ENCODE measurements around the gene RPL38. TPM values are rescaled to one million over a fixed set of nuclear protein-coding genes. Genes with fewer than 3 reads are reported as not detected.

RPL38 gene
- total RNA-seq, 6 experiments from 2014 or later: 161 to 313 (median 282) TPM

DNA sequence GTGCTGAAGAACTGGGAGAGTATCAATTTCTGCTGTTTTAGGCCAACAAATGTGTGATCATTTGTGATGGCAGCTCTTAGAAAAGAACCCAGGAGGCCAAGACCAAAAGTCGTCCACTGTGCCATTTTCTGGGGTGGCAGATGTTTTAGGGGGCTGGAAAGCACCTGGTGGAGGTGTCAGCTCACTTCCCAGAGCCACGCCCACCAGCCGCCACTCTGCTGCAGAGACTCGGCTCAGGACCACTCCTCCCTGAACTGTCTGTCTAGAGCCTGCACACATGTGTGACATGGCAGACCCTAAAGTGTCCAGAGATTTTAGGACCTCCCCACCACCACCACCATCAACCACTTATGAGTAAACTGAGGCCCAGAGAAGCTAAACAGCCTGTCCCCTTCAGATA, 23.9 kb upstream of the RPL38 start:
- TF ChIP-seq POLR2A (IDR thresholded peaks at IDR 0.05): no peak
- TF ChIP-seq, protein P1, sequence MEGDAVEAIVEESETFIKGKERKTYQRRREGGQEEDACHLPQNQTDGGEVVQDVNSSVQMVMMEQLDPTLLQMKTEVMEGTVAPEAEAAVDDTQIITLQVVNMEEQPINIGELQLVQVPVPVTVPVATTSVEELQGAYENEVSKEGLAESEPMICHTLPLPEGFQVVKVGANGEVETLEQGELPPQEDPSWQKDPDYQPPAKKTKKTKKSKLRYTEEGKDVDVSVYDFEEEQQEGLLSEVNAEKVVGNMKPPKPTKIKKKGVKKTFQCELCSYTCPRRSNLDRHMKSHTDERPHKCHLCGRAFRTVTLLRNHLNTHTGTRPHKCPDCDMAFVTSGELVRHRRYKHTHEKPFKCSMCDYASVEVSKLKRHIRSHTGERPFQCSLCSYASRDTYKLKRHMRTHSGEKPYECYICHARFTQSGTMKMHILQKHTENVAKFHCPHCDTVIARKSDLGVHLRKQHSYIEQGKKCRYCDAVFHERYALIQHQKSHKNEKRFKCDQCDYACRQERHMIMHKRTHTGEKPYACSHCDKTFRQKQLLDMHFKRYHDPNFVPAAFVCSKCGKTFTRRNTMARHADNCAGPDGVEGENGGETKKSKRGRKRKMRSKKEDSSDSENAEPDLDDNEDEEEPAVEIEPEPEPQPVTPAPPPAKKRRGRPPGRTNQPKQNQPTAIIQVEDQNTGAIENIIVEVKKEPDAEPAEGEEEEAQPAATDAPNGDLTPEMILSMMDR (IDR thresholded peaks at IDR 0.05): no peak

DNA sequence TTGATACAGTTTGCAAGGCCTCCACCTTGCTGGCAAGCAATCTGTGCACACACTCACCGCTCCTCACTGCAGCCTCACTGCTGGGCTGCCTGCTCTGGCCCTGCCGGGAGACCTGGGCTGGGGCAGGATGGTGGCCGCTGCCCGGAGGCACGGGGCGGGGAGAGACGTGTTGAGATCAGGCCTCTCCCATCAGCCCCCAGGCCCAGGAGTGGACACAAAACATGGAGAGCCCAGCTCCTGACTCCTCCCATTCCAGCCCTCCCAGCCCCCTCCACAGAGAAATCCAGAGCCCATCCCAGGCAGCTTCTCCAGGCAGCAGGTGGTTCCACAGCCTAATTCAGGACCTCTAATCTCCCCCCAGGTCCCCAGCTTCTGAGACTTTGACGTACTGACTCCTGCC, 23.1 kb upstream of the RPL38 start:
- H3K27me3 ChIP-seq: no peaks in the 10 kb centered on the region
- intact Hi-C loops (cut with DNase I): no loop called here
- H3K9me3 ChIP-seq: no peaks in the 10 kb centered on the region
- DNase-seq (no peak), ATAC-seq (no peak)
- no peaks in the 10 kb centered on the region for H3K4me1 ChIP-seq
- no peak overlapping the region for H3K27ac ChIP-seq
- 34% methylated on average over 7 of the region's 8 CpGs for WGBS (ENCODE audit: insufficient coverage, low coverage, low lambda C conversion rate, missing lambda C conversion rate)
- H3K4me3 ChIP-seq: no peak overlapping the region
- TF ChIP-seq, protein P1 (IDR thresholded peaks at IDR 0.05): no peak
- no peak for TF ChIP-seq POLR2A (IDR thresholded peaks at IDR 0.05)
- no peaks in the 10 kb centered on the region for H3K36me3 ChIP-seq

More for the DNA sequence above, 23.9 kb upstream of the RPL38 start:
- no peak for ATAC-seq
- no peaks in the 10 kb centered on the region for H3K27me3 ChIP-seq
- intact Hi-C loops (cut with DNase I): loop anchor here in 1 of 2 donors (10.0 kb wide), 1 partner anchor 745 kb away; no protein-coding TSS in a partner anchor
- no peaks in the 10 kb centered on the region for H3K4me1 ChIP-seq
- no peaks in the 10 kb centered on the region for H3K9me3 ChIP-seq
- no peak overlapping the region for H3K4me3 ChIP-seq
- no peak for DNase-seq
- WGBS (ENCODE audit: insufficient coverage, low coverage, low lambda C conversion rate, missing lambda C conversion rate): no CpG with 5 or more reads among the region's 4 CpGs
- H3K27ac ChIP-seq: no peak overlapping the region
- H3K36me3 ChIP-seq: no peaks in the 10 kb centered on the region

DNA sequence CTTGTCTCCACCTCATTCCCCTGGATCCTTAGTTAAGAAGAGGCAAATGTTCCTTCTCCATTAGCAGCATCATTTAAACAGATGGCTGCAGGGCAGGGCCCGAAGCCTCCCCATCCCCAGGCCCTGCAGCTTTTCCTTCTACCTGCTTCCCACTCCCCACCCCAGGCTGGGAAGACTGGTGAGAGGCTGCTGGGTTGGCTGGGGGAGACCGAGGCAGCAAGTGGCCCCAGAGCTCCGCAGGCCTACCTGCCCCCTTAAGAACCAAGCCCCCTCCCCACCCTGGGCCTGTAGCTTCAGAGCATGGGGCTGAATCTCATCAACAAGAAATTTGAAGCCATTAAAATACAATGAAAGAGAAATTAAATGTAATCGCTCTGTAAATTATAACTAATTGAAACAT, 22.1 kb upstream of the RPL38 start:
- Histone ChIP-seq H3K27me3 (no peaks in the 10 kb centered on the region), H3K36me3 (no peaks in the 10 kb centered on the region), H3K27ac (no peak overlapping the region), H3K9me3 (no peaks in the 10 kb centered on the region), H3K4me3 (no peak overlapping the region), H3K4me1 (no peaks in the 10 kb centered on the region)
- WGBS (ENCODE audit: insufficient coverage, low coverage, low lambda C conversion rate, missing lambda C conversion rate): 63% methylated on average over 3 of the region's 4 CpGs
- DNase-seq: no peak
- no peak for ATAC-seq
- TF ChIP-seq POLR2A (IDR thresholded peaks at IDR 0.05): no peak
- TF ChIP-seq, protein P1 (IDR thresholded peaks at IDR 0.05): no peak
- intact Hi-C loops (cut with DNase I): no loop called here

DNA sequence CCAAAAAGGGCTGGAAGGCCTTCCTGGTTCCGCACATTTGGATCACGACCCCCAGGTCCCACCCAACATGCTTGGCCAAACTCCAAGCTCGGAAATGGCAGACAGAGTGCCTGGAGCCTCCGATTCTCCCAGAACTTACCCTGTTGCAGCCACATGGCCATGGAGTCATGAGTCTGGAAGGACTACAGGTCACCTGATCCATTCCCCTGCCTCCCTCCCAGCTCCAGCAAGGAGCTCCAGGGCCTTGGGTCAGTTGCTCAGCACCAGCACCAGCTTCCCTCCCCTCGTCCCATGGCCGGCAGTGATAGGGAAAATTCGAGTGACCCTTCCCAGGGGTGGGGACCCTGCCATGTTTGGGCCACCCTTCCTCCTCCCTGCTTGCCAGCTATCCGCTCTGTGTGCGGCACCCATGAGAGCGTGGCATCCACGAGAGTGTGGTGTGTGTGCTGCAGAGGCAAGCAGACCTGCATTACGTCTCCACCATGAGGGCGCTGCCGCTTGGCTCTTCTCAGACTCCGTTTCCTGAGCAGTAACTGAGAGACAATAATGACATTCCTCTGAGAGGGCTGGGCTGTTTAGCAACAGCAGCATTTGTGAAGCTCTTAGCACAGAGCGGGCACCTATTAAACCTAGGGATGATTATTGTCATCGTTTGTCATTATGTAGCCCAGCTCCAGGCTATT, 21.3 kb upstream of the RPL38 start:
- intact Hi-C loops (cut with DNase I): no loop called here
- H3K27me3 ChIP-seq: no peaks in the 10 kb centered on the region
- H3K4me3 ChIP-seq: no peak overlapping the region
- WGBS (ENCODE audit: insufficient coverage, low coverage, low lambda C conversion rate, missing lambda C conversion rate): 49% methylated on average over 5 of the region's 17 CpGs
- H3K4me1 ChIP-seq: no peaks in the 10 kb centered on the region
- TF ChIP-seq, protein P1 (IDR thresholded peaks at IDR 0.05): no peak
- no peak for TF ChIP-seq POLR2A (IDR thresholded peaks at IDR 0.05)
- no peaks in the 10 kb centered on the region for H3K9me3 ChIP-seq
- H3K27ac ChIP-seq: no peak overlapping the region
- DNase-seq: no peak
- H3K36me3 ChIP-seq: no peaks in the 10 kb centered on the region
- no peak for ATAC-seq

Data from right lobe of liver (tissue), 6 donors.